HCT116 (cell line): ENCODE measurements around the gene SH2B2.

ENCODE experiments used
- EZH2 ChIP-seq: fragments of 200-600 bp; sonication (generic); IDR thresholded peaks from 2 replicates; pipeline ENCODE4 v1.6.1; 2017; ENCODE audit warnings: antibody characterized with exemption, mixed run types
- JUND ChIP-seq: IDR thresholded peaks from 2 replicates; pipeline ENCODE4 v1.6.1; 2012
- POLR2A ChIP-seq: IDR thresholded peaks from 2 replicates; pipeline ENCODE4 v1.7.0; 2011; ENCODE audit warnings: borderline replicate concordance; ENCODE audit not compliant: insufficient read depth, insufficient read length; ENCODE audit errors: extremely low read depth
- POLR2AphosphoS5 ChIP-seq: IDR thresholded peaks from 2 replicates; pipeline ENCODE4 v1.6.1; 2011; ENCODE audit warnings: mild to moderate bottlenecking, low read depth, low read length, moderate library complexity
- SIN3A ChIP-seq: IDR thresholded peaks from 2 replicates; pipeline ENCODE4 v1.6.1; 2012; ENCODE audit warnings: low read depth
- TCF7L2 ChIP-seq: IDR thresholded peaks from 2 replicates; pipeline ENCODE4 v1.7.0; 2011; ENCODE audit warnings: borderline replicate concordance, inconsistent platforms; ENCODE audit not compliant: insufficient read depth, insufficient read length; ENCODE audit errors: extremely low read depth
- ZBTB33 ChIP-seq: IDR thresholded peaks from 2 replicates; pipeline ENCODE4 v1.6.1; 2011; ENCODE audit warnings: mild to moderate bottlenecking, low read length, moderate library complexity; ENCODE audit not compliant: insufficient replicate concordance; ENCODE audit errors: extremely low read depth
- ZNF274 ChIP-seq: fragments of 200-500 bp; sonication (Bioruptor generic); IDR thresholded peaks from 2 replicates; pipeline ENCODE4 v1.6.1; 2014; ENCODE audit warnings: mild to moderate bottlenecking, low read depth, low read length, inconsistent platforms
- TF ChIP-seq, protein P1 (sequence below), 3 experiments: fragments of 200-600 bp in 1 of 3; sonication (generic) in 1 of 3; IDR thresholded peaks in 2 of 3; conservative IDR thresholded peaks in 1 of 3; 2 replicates each; pipeline ENCODE4 v1.5.1; 2012 to 2017; ENCODE audit warnings: low read depth in 2 of 3, low read length in 2 of 3, antibody characterized with exemption in 1 of 3, borderline replicate concordance in 1 of 3, control low read depth in 1 of 3, mild to moderate bottlenecking in 1 of 3, mixed read lengths in 1 of 3, mixed run types in 1 of 3, moderate library complexity in 1 of 3; ENCODE audit not compliant: insufficient read depth in 1 of 3
- TF ChIP-seq, protein P2 (sequence below): IDR thresholded peaks from 2 replicates; pipeline ENCODE4 v1.6.1; 2012
- TF ChIP-seq, protein P3 (sequence below): IDR thresholded peaks from 2 replicates; pipeline ENCODE4 v1.6.1; 2012; ENCODE audit warnings: low read depth

DNA sequence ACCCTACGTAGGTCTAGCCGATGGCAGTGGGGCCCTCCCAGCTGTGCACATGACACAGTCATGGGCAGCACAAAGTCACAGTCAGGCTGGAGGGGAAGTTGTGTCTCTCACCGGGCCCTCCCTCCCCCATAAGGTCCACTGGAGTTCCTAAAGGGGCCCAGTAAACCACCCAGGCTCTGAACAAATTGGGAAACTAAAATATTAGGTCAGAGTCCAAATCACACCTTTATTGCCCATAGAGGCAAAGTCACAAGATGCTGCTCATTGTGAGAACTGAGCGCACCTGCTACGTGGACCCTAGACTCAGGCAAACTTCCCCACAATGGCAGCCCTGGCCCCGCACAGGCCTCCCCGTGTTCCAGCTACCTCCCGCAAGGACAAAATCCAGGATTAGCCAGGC is 45.2 kb upstream of the SH2B2 start:
- TF ChIP-seq POLR2AphosphoS5, result no peak
- no peak for TF ChIP-seq EZH2
- TF ChIP-seq, protein P1, sequence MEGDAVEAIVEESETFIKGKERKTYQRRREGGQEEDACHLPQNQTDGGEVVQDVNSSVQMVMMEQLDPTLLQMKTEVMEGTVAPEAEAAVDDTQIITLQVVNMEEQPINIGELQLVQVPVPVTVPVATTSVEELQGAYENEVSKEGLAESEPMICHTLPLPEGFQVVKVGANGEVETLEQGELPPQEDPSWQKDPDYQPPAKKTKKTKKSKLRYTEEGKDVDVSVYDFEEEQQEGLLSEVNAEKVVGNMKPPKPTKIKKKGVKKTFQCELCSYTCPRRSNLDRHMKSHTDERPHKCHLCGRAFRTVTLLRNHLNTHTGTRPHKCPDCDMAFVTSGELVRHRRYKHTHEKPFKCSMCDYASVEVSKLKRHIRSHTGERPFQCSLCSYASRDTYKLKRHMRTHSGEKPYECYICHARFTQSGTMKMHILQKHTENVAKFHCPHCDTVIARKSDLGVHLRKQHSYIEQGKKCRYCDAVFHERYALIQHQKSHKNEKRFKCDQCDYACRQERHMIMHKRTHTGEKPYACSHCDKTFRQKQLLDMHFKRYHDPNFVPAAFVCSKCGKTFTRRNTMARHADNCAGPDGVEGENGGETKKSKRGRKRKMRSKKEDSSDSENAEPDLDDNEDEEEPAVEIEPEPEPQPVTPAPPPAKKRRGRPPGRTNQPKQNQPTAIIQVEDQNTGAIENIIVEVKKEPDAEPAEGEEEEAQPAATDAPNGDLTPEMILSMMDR (IDR thresholded peaks at IDR 0.05 in 2 of 3, conservative IDR thresholded peaks at IDR 0.05 in 1 of 3; ENCODE audit: borderline replicate concordance in 1 of 3, insufficient read depth in 1 of 3, low read depth in 2 of 3, low read length in 2 of 3), result no peak
- no peak for TF ChIP-seq ZBTB33
- TF ChIP-seq SIN3A, result no peak
- no peak for TF ChIP-seq TCF7L2
- TF ChIP-seq, protein P2, sequence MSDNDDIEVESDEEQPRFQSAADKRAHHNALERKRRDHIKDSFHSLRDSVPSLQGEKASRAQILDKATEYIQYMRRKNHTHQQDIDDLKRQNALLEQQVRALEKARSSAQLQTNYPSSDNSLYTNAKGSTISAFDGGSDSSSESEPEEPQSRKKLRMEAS, result no peak
- no peak for TF ChIP-seq ZNF274
- TF ChIP-seq, protein P3, sequence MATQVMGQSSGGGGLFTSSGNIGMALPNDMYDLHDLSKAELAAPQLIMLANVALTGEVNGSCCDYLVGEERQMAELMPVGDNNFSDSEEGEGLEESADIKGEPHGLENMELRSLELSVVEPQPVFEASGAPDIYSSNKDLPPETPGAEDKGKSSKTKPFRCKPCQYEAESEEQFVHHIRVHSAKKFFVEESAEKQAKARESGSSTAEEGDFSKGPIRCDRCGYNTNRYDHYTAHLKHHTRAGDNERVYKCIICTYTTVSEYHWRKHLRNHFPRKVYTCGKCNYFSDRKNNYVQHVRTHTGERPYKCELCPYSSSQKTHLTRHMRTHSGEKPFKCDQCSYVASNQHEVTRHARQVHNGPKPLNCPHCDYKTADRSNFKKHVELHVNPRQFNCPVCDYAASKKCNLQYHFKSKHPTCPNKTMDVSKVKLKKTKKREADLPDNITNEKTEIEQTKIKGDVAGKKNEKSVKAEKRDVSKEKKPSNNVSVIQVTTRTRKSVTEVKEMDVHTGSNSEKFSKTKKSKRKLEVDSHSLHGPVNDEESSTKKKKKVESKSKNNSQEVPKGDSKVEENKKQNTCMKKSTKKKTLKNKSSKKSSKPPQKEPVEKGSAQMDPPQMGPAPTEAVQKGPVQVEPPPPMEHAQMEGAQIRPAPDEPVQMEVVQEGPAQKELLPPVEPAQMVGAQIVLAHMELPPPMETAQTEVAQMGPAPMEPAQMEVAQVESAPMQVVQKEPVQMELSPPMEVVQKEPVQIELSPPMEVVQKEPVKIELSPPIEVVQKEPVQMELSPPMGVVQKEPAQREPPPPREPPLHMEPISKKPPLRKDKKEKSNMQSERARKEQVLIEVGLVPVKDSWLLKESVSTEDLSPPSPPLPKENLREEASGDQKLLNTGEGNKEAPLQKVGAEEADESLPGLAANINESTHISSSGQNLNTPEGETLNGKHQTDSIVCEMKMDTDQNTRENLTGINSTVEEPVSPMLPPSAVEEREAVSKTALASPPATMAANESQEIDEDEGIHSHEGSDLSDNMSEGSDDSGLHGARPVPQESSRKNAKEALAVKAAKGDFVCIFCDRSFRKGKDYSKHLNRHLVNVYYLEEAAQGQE, result no peak
- no peak for TF ChIP-seq POLR2A
- TF ChIP-seq JUND, result no peak
